Body of pancreas (tissue), 4 donors: ENCODE results near the gene DDX49.

ENCODE experiments used
- POLR2A ChIP-seq, 3 donors: fragments of 450-650 bp; IDR thresholded peaks; one replicate each; pipeline ENCODE4 v1.6.1; 2016; ENCODE audit warnings: antibody characterized with exemption in 3 of 3, mild to moderate bottlenecking in 2 of 3
- TF ChIP-seq, protein P1 (sequence below), 7 experiments: fragments of 450-650 bp in 4 of 7; fragments of 200-600 bp in 3 of 7; sonication (generic) in 3 of 7; IDR thresholded peaks; one replicate each; pipeline ENCODE4 v1.5.1; 2016 to 2019; ENCODE audit warnings: antibody characterized with exemption in 7 of 7

DNA sequence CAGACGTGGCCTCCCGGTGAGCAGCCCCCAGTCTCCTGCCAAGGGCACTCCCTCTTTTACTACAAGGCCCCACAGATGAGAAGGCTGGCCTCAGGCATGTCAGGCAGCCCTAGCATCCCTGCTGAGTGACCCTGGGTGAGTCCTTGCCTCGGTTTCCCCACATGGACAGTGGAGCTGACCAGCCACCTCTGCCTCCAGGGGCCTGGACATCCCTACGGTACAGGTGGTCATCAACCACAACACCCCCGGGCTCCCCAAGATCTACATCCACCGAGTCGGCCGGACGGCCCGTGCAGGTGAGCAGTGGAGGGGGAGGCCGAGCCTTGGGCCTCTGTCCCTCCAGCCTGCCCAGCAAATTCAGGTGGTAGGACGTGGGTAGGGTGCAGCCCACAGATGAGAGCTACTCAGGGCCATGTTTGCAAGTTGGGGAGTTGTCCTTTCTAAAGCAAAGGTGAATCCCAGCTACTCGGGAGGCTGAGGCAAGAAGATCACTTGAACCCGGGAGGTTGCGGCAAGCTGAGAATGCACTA lies 5.2 kb downstream of the DDX49 start:
- no peak for TF ChIP-seq POLR2A (IDR thresholded peaks at IDR 0.05)
- TF ChIP-seq, protein P1, sequence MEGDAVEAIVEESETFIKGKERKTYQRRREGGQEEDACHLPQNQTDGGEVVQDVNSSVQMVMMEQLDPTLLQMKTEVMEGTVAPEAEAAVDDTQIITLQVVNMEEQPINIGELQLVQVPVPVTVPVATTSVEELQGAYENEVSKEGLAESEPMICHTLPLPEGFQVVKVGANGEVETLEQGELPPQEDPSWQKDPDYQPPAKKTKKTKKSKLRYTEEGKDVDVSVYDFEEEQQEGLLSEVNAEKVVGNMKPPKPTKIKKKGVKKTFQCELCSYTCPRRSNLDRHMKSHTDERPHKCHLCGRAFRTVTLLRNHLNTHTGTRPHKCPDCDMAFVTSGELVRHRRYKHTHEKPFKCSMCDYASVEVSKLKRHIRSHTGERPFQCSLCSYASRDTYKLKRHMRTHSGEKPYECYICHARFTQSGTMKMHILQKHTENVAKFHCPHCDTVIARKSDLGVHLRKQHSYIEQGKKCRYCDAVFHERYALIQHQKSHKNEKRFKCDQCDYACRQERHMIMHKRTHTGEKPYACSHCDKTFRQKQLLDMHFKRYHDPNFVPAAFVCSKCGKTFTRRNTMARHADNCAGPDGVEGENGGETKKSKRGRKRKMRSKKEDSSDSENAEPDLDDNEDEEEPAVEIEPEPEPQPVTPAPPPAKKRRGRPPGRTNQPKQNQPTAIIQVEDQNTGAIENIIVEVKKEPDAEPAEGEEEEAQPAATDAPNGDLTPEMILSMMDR (IDR thresholded peaks at IDR 0.05), result no peak
